GM12878 (cell line): ENCODE data around the gene GRAMD2B. TPM values are rescaled to one million over a fixed set of nuclear protein-coding genes. Genes with fewer than 3 reads are reported as not detected.

Source experiments
- ATAC-seq: fragments of 200-7000 bp; cut with Tn5 transposase; 3 replicates; pipeline ENCODE4 v1.9.1; 2020; ENCODE audit warnings: mild to moderate bottlenecking, moderate library complexity
- BruUV-seq: library from RNA; stranded (reverse); fragments of 400-500 nt; replicated peaks from 2 replicates; lab custom pipeline; 2021; lab: Mats Ljungman, UMichigan
- CTCF ChIA-PET: fragments of 300-600 bp; sonication (Branson Sonifier 250); formaldehyde crosslinking; extraction: SDS; loops from one replicate; lab custom pipeline; 2021; ENCODE audit warnings: inconsistent platforms; lab: Yijun Ruan, JAX
- POLR2A ChIA-PET: fragments of 350-600 bp; formaldehyde crosslinking; extraction: SDS; loops from one replicate; lab custom pipeline; 2021; ENCODE audit warnings: inconsistent platforms; lab: Charles Lee
- RAD21 ChIA-PET: fragments of 300-600 bp; sonication (Branson Sonifier 250); formaldehyde crosslinking; loops from one replicate; lab custom pipeline; 2023; ENCODE audit warnings: antibody characterized with exemption; ENCODE audit not compliant: unreplicated experiment; lab: Charles Lee
- SMC1A ChIA-PET: fragments of 300-600 bp; sonication (Branson Sonifier 250); formaldehyde crosslinking; loops from one replicate; lab custom pipeline; 2023; ENCODE audit not compliant: unreplicated experiment, uncharacterized antibody; lab: Charles Lee
- DNase-seq: peaks from one replicate; pipeline ENCODE4 v3.0.0-alpha.2; 2011; ENCODE audit warnings: low read depth, low spot score
- FAIRE-seq: peaks from 3 replicates; lab custom pipeline; 2011; peaks lifted over from hg19 to GRCh38; lab: Jason Lieb, UNC
- H2AFZ ChIP-seq: 2 replicates; pipeline ENCODE4 v1.6.0; 2011; ENCODE audit warnings: low read depth, low read length, control low read depth; ENCODE audit not compliant: control insufficient read depth
- H3K27ac ChIP-seq: 2 replicates; pipeline ENCODE4 v1.5.1; 2011; ENCODE audit warnings: control low read depth; ENCODE audit not compliant: control insufficient read depth, insufficient read depth
- H3K27me3 ChIP-seq, 2 experiments: replicated peaks in 1 of 2; 2 replicates each; pipeline versions ENCODE4 v1.6.0 to v1.6.1; 2011; ENCODE audit warnings: low read length in 1 of 2; ENCODE audit not compliant: control insufficient read depth in 2 of 2, insufficient read depth in 2 of 2
- H3K36me3 ChIP-seq, 2 experiments: 2 replicates each; pipeline ENCODE4 v1.5.1; 2011; ENCODE audit warnings: low read length in 1 of 2; ENCODE audit not compliant: control insufficient read depth in 2 of 2, insufficient read depth in 2 of 2
- H3K4me1 ChIP-seq: 2 replicates; pipeline ENCODE4 v1.6.1; 2011; ENCODE audit warnings: mild to moderate bottlenecking, low read length, moderate library complexity, mixed read lengths; ENCODE audit not compliant: control insufficient read depth, insufficient read depth
- H3K4me2 ChIP-seq: 2 replicates; pipeline ENCODE4 v1.6.0; 2011; ENCODE audit warnings: control low read depth; ENCODE audit not compliant: control insufficient read depth, insufficient read depth
- H3K4me3 ChIP-seq: fragments of 200-600 bp; sonication (generic); 2 replicates; pipeline ENCODE4 v1.5.1; 2016
- H3K79me2 ChIP-seq: 2 replicates; pipeline ENCODE4 v1.6.0; 2011; ENCODE audit warnings: low read length; ENCODE audit not compliant: control insufficient read depth, insufficient read depth
- H3K9ac ChIP-seq: 2 replicates; pipeline ENCODE4 v1.8.0; 2011; ENCODE audit warnings: low read length, control low read depth, mixed read lengths; ENCODE audit not compliant: control insufficient read depth, insufficient read depth
- H3K9me3 ChIP-seq: replicated peaks from 3 replicates; pipeline ENCODE4 v1.5.1; 2011; ENCODE audit warnings: mild to moderate bottlenecking, low read length; ENCODE audit not compliant: control insufficient read depth, insufficient read depth
- H4K20me1 ChIP-seq: 2 replicates; pipeline ENCODE4 v1.6.0; 2011; ENCODE audit not compliant: control insufficient read depth, insufficient read depth
- ASH2L ChIP-seq: fragments of 300-600, 200-600 bp; sonication (generic); IDR thresholded peaks from 2 replicates; pipeline ENCODE4 v1.6.1; 2017; ENCODE audit warnings: low read depth, mild to moderate bottlenecking, borderline replicate concordance
- ATF7 ChIP-seq: fragments of 450-650 bp; IDR thresholded peaks from 2 replicates; pipeline ENCODE4 v1.6.1; 2016; ENCODE audit warnings: low read depth, mild to moderate bottlenecking
- ETV6 ChIP-seq, 2 experiments: fragments of 450-650 bp in 1 of 2; IDR thresholded peaks in 1 of 2; conservative IDR thresholded peaks in 1 of 2; 2 replicates each; pipeline ENCODE4 v1.6.1; 2014; ENCODE audit warnings: antibody characterized with exemption in 1 of 2, borderline replicate concordance in 1 of 2, low read depth in 1 of 2, mild to moderate bottlenecking in 1 of 2, moderate library complexity in 1 of 2
- EZH2 ChIP-seq: IDR thresholded peaks from 2 replicates; pipeline ENCODE4 v1.6.1; 2012; ENCODE audit warnings: low read depth, mild to moderate bottlenecking, control low read depth, inconsistent platforms, low read length, borderline replicate concordance; ENCODE audit not compliant: control insufficient read depth
- GATAD2B ChIP-seq: fragments of 450-650 bp; conservative IDR thresholded peaks from 2 replicates; pipeline ENCODE4 v1.6.1; 2017; ENCODE audit warnings: low read depth, mild to moderate bottlenecking, moderate library complexity
- HCFC1 ChIP-seq: fragments of 150-350 bp; IDR thresholded peaks from 2 replicates; pipeline ENCODE4 v1.6.1; 2014; ENCODE audit warnings: low read length
- HDGF ChIP-seq: fragments of 450-650 bp; IDR thresholded peaks from 2 replicates; pipeline ENCODE4 v1.6.1; 2016; ENCODE audit warnings: antibody characterized with exemption
- IRF5 ChIP-seq: fragments of 450-650 bp; IDR thresholded peaks from 2 replicates; pipeline ENCODE4 v1.6.1; 2017; ENCODE audit warnings: borderline replicate concordance
- MEF2B ChIP-seq: fragments of 450-650 bp; IDR thresholded peaks from 2 replicates; pipeline ENCODE4 v1.6.1; 2018; ENCODE audit warnings: mild to moderate bottlenecking, moderate library complexity; ENCODE audit not compliant: partially characterized antibody, poor library complexity, severe bottlenecking
- NKRF ChIP-seq: fragments of 450-650 bp; conservative IDR thresholded peaks from 2 replicates; pipeline ENCODE4 v1.6.1; 2017; ENCODE audit warnings: mild to moderate bottlenecking, moderate library complexity
- RCOR1 ChIP-seq: conservative IDR thresholded peaks from 2 replicates; pipeline ENCODE4 v1.6.1; 2012; ENCODE audit warnings: low read depth, low read length, improper control_type of control experiment
- WGBS: methylation state at CpG from one replicate; pipeline ENCODE4 v1.1.6; 2016; ENCODE audit warnings: low lambda C conversion rate; ENCODE audit not compliant: insufficient replicate concordance, insufficient coverage; ENCODE audit errors: missing lambda C conversion rate; 5-methylcytosine and 5-hydroxymethylcytosine counted together
- in situ Hi-C: fragments of 300-500 bp; cut with MboI; formaldehyde crosslinking; loops from 9 replicates; pipeline ENCODE4 v1.14.3; 2018; ENCODE audit warnings: mixed read lengths
- intact Hi-C: fragments of 100-400 bp; cut with micrococcal nuclease; formaldehyde crosslinking; loops from one replicate; pipeline ENCODE4 v1.14.2; 2022; ENCODE audit not compliant: unreplicated experiment
- polyA plus RNA-seq, 11 experiments: library from polyadenylated mRNA; depleted of rRNA in 4 of 11; unstranded in 6 of 11; stranded (reverse) in 5 of 11; fragments of >200 nt; fragmentation: Nextera tagmentation in 4 of 11; fragmentation: Illumina TruSeq in 1 of 11; extraction: Ambion mirVana in 4 of 11; extraction: Trizol in 1 of 11; gene quantifications; 1 replicate in 1 of 11; 2 replicates in 10 of 11; pipeline versions ENCODE4 v1.2.1 to v1.2.3, GENCODE V29; 2011 to 2016; ENCODE audit warnings: inconsistent platforms in 2 of 11, missing spikeins in 2 of 11, low read depth in 1 of 11
- total RNA-seq, 4 experiments: library from RNA; depleted of rRNA in 3 of 4; stranded (reverse); fragments of >200 nt in 3 of 4; fragmentation: Illumina TruSeq in 1 of 4; extraction: Trizol in 1 of 4; gene quantifications; 2 replicates each; pipeline versions ENCODE4 v1.2.1 to v1.2.3, GENCODE V29; 2013 to 2021
- TF ChIP-seq, protein P1 (sequence below): fragments of 450-650 bp; IDR thresholded peaks from 2 replicates; pipeline ENCODE4 v1.6.1; 2018; ENCODE audit warnings: borderline replicate concordance, mild to moderate bottlenecking; ENCODE audit not compliant: partially characterized antibody
- TF ChIP-seq, protein P2 (sequence below): IDR thresholded peaks from 2 replicates; pipeline ENCODE4 v1.6.1; 2012; ENCODE audit warnings: low read depth, low read length, improper control_type of control experiment
- TF ChIP-seq, protein P3 (sequence below): fragments of 450-650 bp; IDR thresholded peaks from 2 replicates; pipeline ENCODE4 v1.6.1; 2016; ENCODE audit warnings: mild to moderate bottlenecking

Gene GRAMD2B
- total and polyA plus RNA-seq, 10 of the 15 experiments (the other 5 are each of a cell fraction or from before 2014, with no cell fraction given): 1.9 to 21.5 (median 8.4) TPM

- TF ChIP-seq, protein P1, sequence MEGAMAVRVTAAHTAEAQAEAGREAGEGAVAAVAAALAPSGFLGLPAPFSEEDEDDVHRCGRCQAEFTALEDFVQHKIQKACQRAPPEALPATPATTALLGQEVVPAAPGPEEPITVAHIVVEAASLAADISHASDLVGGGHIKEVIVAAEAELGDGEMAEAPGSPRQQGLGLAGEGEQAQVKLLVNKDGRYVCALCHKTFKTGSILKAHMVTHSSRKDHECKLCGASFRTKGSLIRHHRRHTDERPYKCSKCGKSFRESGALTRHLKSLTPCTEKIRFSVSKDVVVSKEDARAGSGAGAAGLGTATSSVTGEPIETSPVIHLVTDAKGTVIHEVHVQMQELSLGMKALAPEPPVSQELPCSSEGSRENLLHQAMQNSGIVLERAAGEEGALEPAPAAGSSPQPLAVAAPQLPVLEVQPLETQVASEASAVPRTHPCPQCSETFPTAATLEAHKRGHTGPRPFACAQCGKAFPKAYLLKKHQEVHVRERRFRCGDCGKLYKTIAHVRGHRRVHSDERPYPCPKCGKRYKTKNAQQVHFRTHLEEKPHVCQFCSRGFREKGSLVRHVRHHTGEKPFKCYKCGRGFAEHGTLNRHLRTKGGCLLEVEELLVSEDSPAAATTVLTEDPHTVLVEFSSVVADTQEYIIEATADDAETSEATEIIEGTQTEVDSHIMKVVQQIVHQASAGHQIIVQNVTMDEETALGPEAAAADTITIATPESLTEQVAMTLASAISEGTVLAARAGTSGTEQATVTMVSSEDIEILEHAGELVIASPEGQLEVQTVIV: no peak
- TF ChIP-seq MEF2B: no peak
These were observed 7.4 kb upstream of the GRAMD2B start (continued) for GRCh38 chr5:126415789-126416188.

DNA sequence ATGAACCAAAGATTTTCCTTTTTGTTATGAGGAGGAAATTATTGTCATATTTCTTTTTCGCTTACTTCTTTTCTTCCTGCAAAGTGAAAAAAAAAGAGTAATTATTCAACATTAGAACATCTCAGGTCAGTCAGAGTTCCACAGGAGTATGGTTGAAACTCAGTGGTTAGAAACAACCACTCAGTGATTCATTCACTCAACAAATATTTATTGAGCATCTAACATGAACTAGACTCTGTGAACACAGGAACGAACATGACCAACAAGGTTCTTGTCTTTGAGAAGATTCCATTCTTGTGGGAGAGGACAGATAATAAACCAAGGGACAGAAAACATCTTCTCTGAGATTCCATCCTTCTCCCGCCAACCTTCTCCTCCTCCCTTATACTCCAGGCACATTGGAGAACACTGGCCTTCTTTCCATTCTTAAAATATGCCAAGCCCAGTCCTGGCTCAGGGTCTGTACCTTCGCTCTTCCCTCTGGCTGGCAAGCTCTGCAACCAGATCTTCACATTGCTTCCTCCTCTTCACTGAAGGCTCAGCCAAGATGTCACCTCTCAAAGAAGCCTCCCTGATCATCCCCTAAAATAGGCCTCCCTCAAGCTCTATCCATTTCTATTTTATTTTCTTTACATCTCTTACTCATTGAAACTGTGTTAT lies 6.8 kb upstream of the GRAMD2B start:
- RAD21 ChIA-PET: no interaction called here
- DNase-seq (no peak), FAIRE-seq (no peak), ATAC-seq (no peak)
- BruUV-seq: no TSS peak
- no peak overlapping the region for H2AFZ ChIP-seq
- no peak overlapping the region for H3K27ac ChIP-seq
- no peaks in the 10 kb centered on the region; the same call in 2 of the 3 replicates for H3K9me3 ChIP-seq
- intact Hi-C loops: no loop called here
- H3K79me2 ChIP-seq: no peaks in the 10 kb centered on the region
- SMC1A ChIA-PET: no interaction called here
- WGBS: 77% methylated on average over 4 of the region's 4 CpGs
- H3K4me2 ChIP-seq: no peak overlapping the region
- no peaks in the 10 kb centered on the region for H4K20me1 ChIP-seq
- in situ Hi-C loops: no loop called here
- H3K9ac ChIP-seq: no peak overlapping the region
- H3K4me1 ChIP-seq: no peaks in the 10 kb centered on the region
- no peaks in the 10 kb centered on the region for H3K36me3 ChIP-seq
- H3K4me3 ChIP-seq: no peak overlapping the region
- CTCF ChIA-PET: no interaction called here
- no peaks in the 10 kb centered on the region for H3K27me3 ChIP-seq
- POLR2A ChIA-PET: no interaction called here
- TF ChIP-seq RCOR1: no peak
- TF ChIP-seq IRF5: no peak
- no peak for TF ChIP-seq EZH2
- no peak for TF ChIP-seq HCFC1
- TF ChIP-seq GATAD2B: no peak
- no peak for TF ChIP-seq ASH2L
- no peak for TF ChIP-seq ATF7
- TF ChIP-seq NKRF: no peak
- no peak for TF ChIP-seq ETV6 (conservative IDR thresholded peaks at IDR 0.05 in 1 of 2, IDR thresholded peaks at IDR 0.05 in 1 of 2; ENCODE audit: borderline replicate concordance in 1 of 2, low read depth in 1 of 2)
- TF ChIP-seq, protein P2, sequence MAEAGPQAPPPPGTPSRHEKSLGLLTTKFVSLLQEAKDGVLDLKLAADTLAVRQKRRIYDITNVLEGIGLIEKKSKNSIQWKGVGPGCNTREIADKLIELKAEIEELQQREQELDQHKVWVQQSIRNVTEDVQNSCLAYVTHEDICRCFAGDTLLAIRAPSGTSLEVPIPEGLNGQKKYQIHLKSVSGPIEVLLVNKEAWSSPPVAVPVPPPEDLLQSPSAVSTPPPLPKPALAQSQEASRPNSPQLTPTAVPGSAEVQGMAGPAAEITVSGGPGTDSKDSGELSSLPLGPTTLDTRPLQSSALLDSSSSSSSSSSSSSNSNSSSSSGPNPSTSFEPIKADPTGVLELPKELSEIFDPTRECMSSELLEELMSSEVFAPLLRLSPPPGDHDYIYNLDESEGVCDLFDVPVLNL: no peak
- TF ChIP-seq HDGF: no peak
- TF ChIP-seq, protein P3, sequence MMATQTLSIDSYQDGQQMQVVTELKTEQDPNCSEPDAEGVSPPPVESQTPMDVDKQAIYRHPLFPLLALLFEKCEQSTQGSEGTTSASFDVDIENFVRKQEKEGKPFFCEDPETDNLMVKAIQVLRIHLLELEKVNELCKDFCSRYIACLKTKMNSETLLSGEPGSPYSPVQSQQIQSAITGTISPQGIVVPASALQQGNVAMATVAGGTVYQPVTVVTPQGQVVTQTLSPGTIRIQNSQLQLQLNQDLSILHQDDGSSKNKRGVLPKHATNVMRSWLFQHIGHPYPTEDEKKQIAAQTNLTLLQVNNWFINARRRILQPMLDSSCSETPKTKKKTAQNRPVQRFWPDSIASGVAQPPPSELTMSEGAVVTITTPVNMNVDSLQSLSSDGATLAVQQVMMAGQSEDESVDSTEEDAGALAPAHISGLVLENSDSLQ: no peak
